ENCODE results near the gene ZNF699. TPM values are rescaled to one million over a fixed set of nuclear protein-coding genes. Genes with fewer than 3 reads are reported as not detected.
A peak's percentile ranks its signal among the peaks of the same experiment; 100 is the strongest.

The ZNF699 gene
- total RNA-seq (2022): 0.77 and 2.0 TPM in 2 replicates
- percentile 43 among the genes with signal in this experiment for Bru-seq, nascent RNA
- percentile 39 among the genes with signal in this experiment for BruChase-seq, experiment 1, labeled RNA remaining after a 2-hour chase
- BruChase-seq, experiment 2, labeled RNA remaining after a 6-hour chase: percentile 29 among the genes with signal in this experiment
- long read RNA-seq: 0 reads

- no peaks in the 10 kb centered on the region for H3K36me3 ChIP-seq (ENCODE audit: control insufficient read depth, insufficient read depth, low read length)
- intact Hi-C loops (cut with micrococcal nuclease; ENCODE audit: unreplicated experiment): no loop called here
- CTCF ChIA-PET: no interaction called here
- no TSS peak for BruUV-seq (replicated peaks)
- peak within 1 kb of the TSS; percentile 51 for H3K4me3 ChIP-seq (ENCODE audit: low read depth, low read length)
- Mint-ChIP-seq H3K36me3 (ENCODE audit: insufficient read depth, unreplicated experiment) (peaks cover 16% of the 10 kb centered on the region), H3K4me3 (ENCODE audit: unreplicated experiment) (peak within 1 kb of the TSS; percentile 77), H3K27me3 (ENCODE audit: insufficient read depth, unreplicated experiment) (no peaks in the 10 kb centered on the region), H3K27ac (ENCODE audit: unreplicated experiment) (peak within 1 kb of the TSS; percentile 79), H3K4me1 (ENCODE audit: low read depth, unreplicated experiment) (no peaks in the 10 kb centered on the region), H3K9me3 (ENCODE audit: unreplicated experiment) (no peaks in the 10 kb centered on the region)
- POLR2A ChIA-PET: no interaction called here
- no peaks in the 10 kb centered on the region for H3K4me1 ChIP-seq
- no peaks in the 10 kb centered on the region for H3K27me3 ChIP-seq (replicated peaks; ENCODE audit: control insufficient read depth, insufficient read depth, low read length)
- TF ChIP-seq, protein P1, sequence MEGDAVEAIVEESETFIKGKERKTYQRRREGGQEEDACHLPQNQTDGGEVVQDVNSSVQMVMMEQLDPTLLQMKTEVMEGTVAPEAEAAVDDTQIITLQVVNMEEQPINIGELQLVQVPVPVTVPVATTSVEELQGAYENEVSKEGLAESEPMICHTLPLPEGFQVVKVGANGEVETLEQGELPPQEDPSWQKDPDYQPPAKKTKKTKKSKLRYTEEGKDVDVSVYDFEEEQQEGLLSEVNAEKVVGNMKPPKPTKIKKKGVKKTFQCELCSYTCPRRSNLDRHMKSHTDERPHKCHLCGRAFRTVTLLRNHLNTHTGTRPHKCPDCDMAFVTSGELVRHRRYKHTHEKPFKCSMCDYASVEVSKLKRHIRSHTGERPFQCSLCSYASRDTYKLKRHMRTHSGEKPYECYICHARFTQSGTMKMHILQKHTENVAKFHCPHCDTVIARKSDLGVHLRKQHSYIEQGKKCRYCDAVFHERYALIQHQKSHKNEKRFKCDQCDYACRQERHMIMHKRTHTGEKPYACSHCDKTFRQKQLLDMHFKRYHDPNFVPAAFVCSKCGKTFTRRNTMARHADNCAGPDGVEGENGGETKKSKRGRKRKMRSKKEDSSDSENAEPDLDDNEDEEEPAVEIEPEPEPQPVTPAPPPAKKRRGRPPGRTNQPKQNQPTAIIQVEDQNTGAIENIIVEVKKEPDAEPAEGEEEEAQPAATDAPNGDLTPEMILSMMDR (IDR thresholded peaks at IDR 0.05; ENCODE audit: insufficient read depth in 1 of 2, low read depth in 1 of 2, low read length in 1 of 2, severe bottlenecking in 1 of 2, unreplicated experiment in 1 of 2): no peak
- peaks cover 10% of the 10 kb centered on the region; the same call in 1 of the 2 replicates for H3K9me3 ChIP-seq
- peak; percentile 90 to 96 for DNase-seq
These were observed at the start of gene ZNF699 for GRCh38 chr19:9309139-9309973. ZNF699 (minus strand) TSS chr19:9309838; CDS start chr19:9305119, 4,719 bp downstream.

GRCh38 chr19:9354651-9355050, 45.0 kb upstream of the ZNF699 start:
- Mint-ChIP-seq H3K27me3 (ENCODE audit: insufficient read depth, unreplicated experiment) (no peaks in the 10 kb centered on the region), H3K36me3 (ENCODE audit: insufficient read depth, unreplicated experiment) (peaks cover 5% of the 10 kb centered on the region), H3K4me1 (ENCODE audit: low read depth, unreplicated experiment) (no peaks in the 10 kb centered on the region), H3K4me3 (ENCODE audit: unreplicated experiment) (no peak overlapping the region), H3K27ac (ENCODE audit: unreplicated experiment) (no peak overlapping the region), H3K9me3 (ENCODE audit: unreplicated experiment) (peaks cover 21% of the 10 kb centered on the region)
- ChIA-PET CTCF (no interaction called here), POLR2A (no interaction called here)
- intact Hi-C loops (cut with micrococcal nuclease; ENCODE audit: unreplicated experiment): no loop called here
- H3K9me3 ChIP-seq: no peaks in the 10 kb centered on the region
- no peak overlapping the region for H3K4me3 ChIP-seq (ENCODE audit: low read depth, low read length)
- H3K36me3 ChIP-seq (ENCODE audit: control insufficient read depth, insufficient read depth, low read length): no peaks in the 10 kb centered on the region
- no peaks in the 10 kb centered on the region for H3K27me3 ChIP-seq (replicated peaks; ENCODE audit: control insufficient read depth, insufficient read depth, low read length)
- no TSS peak for BruUV-seq (replicated peaks)
- H3K4me1 ChIP-seq: no peaks in the 10 kb centered on the region
- TF ChIP-seq, protein P1 (IDR thresholded peaks at IDR 0.05; ENCODE audit: insufficient read depth in 1 of 2, low read depth in 1 of 2, low read length in 1 of 2, severe bottlenecking in 1 of 2, unreplicated experiment in 1 of 2): no peak
- no peak for DNase-seq

DNA sequence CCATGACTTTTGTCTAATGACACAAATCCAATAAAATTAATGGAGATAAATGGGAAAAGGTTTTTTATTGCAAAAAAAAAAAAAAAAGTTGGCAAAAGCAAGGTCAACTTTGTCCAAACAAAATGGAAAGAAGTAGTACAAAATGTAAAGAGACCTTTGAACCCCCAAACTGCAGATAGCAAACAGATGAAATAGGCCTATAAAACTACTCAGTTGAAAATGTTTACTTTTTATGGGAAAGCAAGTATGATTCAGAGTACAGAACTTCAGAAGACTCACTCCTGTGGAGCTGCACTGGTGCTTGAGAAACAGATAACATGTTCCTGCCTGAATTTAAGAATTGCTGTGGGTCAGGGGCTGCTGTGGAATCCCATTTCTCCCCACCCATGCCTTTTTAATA, 43.4 kb upstream of the ZNF699 start:
- intact Hi-C loops (cut with micrococcal nuclease; ENCODE audit: unreplicated experiment): no loop called here
- Mint-ChIP-seq H3K9me3 (ENCODE audit: unreplicated experiment) (peaks cover 23% of the 10 kb centered on the region), H3K4me1 (ENCODE audit: low read depth, unreplicated experiment) (no peaks in the 10 kb centered on the region), H3K27me3 (ENCODE audit: insufficient read depth, unreplicated experiment) (no peaks in the 10 kb centered on the region), H3K36me3 (ENCODE audit: insufficient read depth, unreplicated experiment) (peaks cover 5% of the 10 kb centered on the region), H3K27ac (ENCODE audit: unreplicated experiment) (no peak overlapping the region), H3K4me3 (ENCODE audit: unreplicated experiment) (no peak overlapping the region)
- DNase-seq: no peak
- CTCF ChIA-PET: no interaction called here
- no peaks in the 10 kb centered on the region for H3K36me3 ChIP-seq (ENCODE audit: control insufficient read depth, insufficient read depth, low read length)
- H3K4me1 ChIP-seq: no peaks in the 10 kb centered on the region
- POLR2A ChIA-PET: no interaction called here
- H3K9me3 ChIP-seq: no peaks in the 10 kb centered on the region
- no peaks in the 10 kb centered on the region for H3K27me3 ChIP-seq (replicated peaks; ENCODE audit: control insufficient read depth, insufficient read depth, low read length)
- TF ChIP-seq, protein P1 (IDR thresholded peaks at IDR 0.05; ENCODE audit: insufficient read depth in 1 of 2, low read depth in 1 of 2, low read length in 1 of 2, severe bottlenecking in 1 of 2, unreplicated experiment in 1 of 2): no peak
- no TSS peak for BruUV-seq (replicated peaks)
- H3K4me3 ChIP-seq (ENCODE audit: low read depth, low read length): no peak overlapping the region

Measured in Caco-2 (cell line).